Measurements from ENCODE around the gene PTH. TPM values are rescaled to one million over a fixed set of nuclear protein-coding genes. Genes with fewer than 3 reads are reported as not detected.

The PTH gene
- total RNA-seq, 1 experiment from 2014 or later = not detected

DNA sequence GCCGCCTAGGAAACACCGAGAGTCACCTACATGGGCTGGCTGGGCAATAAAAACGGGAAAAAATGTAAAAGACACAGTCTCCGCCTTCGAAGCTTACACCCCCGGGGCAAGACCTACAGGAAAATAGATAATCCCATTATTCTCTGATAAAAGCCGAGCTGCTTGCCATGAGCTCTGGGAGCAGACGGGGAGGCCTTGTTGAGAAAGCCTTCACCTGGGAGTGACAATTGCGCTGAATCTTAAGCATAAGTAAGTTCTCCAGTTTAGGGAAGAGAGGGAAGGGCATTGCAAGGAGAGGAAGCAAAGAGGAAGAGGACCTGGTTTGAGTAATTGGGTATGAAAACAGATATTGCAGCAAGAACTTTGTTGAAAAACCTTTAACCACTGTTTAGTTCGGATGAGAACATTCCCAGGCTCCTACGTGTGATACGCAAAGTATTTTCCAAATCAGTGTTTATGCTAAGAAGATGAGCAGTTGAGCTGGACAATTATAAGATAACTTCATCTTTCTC lies 32.0 kb downstream of the PTH start:
- TF ChIP-seq CEBPB (IDR thresholded peaks at IDR 0.05; ENCODE audit: low read depth) (no peak), EZH2phosphoT487 (IDR thresholded peaks at IDR 0.05; ENCODE audit: borderline replicate concordance) (no peak), EZH2 (IDR thresholded peaks at IDR 0.05) (no peak), RAD21 (IDR thresholded peaks at IDR 0.05; ENCODE audit: low read depth) (no peak), FOSL1 (IDR thresholded peaks at IDR 0.05; ENCODE audit: low read depth) (no peak), TCF7L2 (IDR thresholded peaks at IDR 0.05; ENCODE audit: borderline replicate concordance, extremely low read depth, insufficient read depth, insufficient read length) (no peak), SRF (IDR thresholded peaks at IDR 0.05; ENCODE audit: low read depth) (no peak), ZFX (IDR thresholded peaks at IDR 0.05) (no peak), EGR1 (IDR thresholded peaks at IDR 0.05; ENCODE audit: low read depth) (no peak), POLR2A (IDR thresholded peaks at IDR 0.05; ENCODE audit: borderline replicate concordance, extremely low read depth, insufficient read depth, insufficient read length) (no peak), ZNF274 (IDR thresholded peaks at IDR 0.05; ENCODE audit: low read depth, low read length) (no peak), SIN3A (IDR thresholded peaks at IDR 0.05; ENCODE audit: low read depth) (no peak), CBX3 (IDR thresholded peaks at IDR 0.05; ENCODE audit: low read depth) (no peak)
- TF ChIP-seq, protein P1, sequence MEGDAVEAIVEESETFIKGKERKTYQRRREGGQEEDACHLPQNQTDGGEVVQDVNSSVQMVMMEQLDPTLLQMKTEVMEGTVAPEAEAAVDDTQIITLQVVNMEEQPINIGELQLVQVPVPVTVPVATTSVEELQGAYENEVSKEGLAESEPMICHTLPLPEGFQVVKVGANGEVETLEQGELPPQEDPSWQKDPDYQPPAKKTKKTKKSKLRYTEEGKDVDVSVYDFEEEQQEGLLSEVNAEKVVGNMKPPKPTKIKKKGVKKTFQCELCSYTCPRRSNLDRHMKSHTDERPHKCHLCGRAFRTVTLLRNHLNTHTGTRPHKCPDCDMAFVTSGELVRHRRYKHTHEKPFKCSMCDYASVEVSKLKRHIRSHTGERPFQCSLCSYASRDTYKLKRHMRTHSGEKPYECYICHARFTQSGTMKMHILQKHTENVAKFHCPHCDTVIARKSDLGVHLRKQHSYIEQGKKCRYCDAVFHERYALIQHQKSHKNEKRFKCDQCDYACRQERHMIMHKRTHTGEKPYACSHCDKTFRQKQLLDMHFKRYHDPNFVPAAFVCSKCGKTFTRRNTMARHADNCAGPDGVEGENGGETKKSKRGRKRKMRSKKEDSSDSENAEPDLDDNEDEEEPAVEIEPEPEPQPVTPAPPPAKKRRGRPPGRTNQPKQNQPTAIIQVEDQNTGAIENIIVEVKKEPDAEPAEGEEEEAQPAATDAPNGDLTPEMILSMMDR (IDR thresholded peaks at IDR 0.05 in 2 of 3, conservative IDR thresholded peaks at IDR 0.05 in 1 of 3; ENCODE audit: borderline replicate concordance in 1 of 3, insufficient read depth in 1 of 3, low read depth in 2 of 3, low read length in 2 of 3) = no peak
- TF ChIP-seq, protein P2, sequence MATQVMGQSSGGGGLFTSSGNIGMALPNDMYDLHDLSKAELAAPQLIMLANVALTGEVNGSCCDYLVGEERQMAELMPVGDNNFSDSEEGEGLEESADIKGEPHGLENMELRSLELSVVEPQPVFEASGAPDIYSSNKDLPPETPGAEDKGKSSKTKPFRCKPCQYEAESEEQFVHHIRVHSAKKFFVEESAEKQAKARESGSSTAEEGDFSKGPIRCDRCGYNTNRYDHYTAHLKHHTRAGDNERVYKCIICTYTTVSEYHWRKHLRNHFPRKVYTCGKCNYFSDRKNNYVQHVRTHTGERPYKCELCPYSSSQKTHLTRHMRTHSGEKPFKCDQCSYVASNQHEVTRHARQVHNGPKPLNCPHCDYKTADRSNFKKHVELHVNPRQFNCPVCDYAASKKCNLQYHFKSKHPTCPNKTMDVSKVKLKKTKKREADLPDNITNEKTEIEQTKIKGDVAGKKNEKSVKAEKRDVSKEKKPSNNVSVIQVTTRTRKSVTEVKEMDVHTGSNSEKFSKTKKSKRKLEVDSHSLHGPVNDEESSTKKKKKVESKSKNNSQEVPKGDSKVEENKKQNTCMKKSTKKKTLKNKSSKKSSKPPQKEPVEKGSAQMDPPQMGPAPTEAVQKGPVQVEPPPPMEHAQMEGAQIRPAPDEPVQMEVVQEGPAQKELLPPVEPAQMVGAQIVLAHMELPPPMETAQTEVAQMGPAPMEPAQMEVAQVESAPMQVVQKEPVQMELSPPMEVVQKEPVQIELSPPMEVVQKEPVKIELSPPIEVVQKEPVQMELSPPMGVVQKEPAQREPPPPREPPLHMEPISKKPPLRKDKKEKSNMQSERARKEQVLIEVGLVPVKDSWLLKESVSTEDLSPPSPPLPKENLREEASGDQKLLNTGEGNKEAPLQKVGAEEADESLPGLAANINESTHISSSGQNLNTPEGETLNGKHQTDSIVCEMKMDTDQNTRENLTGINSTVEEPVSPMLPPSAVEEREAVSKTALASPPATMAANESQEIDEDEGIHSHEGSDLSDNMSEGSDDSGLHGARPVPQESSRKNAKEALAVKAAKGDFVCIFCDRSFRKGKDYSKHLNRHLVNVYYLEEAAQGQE (IDR thresholded peaks at IDR 0.05; ENCODE audit: low read depth) = no peak
- no peak for ATAC-seq
- intact Hi-C loops (cut with micrococcal nuclease) = no loop called here
- no TSS peak for BruUV-seq (replicated peaks)
- Histone ChIP-seq H3K27me3 (ENCODE audit: insufficient read depth, low read length) (no peaks in the 10 kb centered on the region), H3K4me1 (ENCODE audit: control insufficient read depth in 1 of 2, insufficient read depth in 2 of 2, low read length in 2 of 2) (peaks cover 10 to 21% of the 10 kb centered on the region in 2 experiments), H4K20me1 (ENCODE audit: insufficient read depth) (no peaks in the 10 kb centered on the region), H3K79me2 (ENCODE audit: insufficient read depth, low read length) (peaks cover 26% of the 10 kb centered on the region), H3K9me2 (ENCODE audit: insufficient read depth) (no peaks in the 10 kb centered on the region), H3K9me3 (ENCODE audit: control insufficient read depth in 1 of 2, insufficient read depth in 1 of 2, low read depth in 1 of 2, low read length in 2 of 2) (no peaks in the 10 kb centered on the region), H3K9ac (ENCODE audit: low read length) (peak overlapping the region; percentile 69; the same call in 1 of the 2 replicates), H3K4me3 (replicated peaks in 1 of 2; ENCODE audit: low read depth in 1 of 2, low read length in 2 of 2) (peak overlapping the region; percentile 74 to 85), H3K36me3 (ENCODE audit: control insufficient read depth in 1 of 2, insufficient read depth in 2 of 2, low read length in 2 of 2) (no peaks in the 10 kb centered on the region), H3K4me2 (ENCODE audit: low read length) (peak overlapping the region; percentile 70), H2AFZ (ENCODE audit: low read depth, low read length, poor library complexity, severe bottlenecking) (no peak overlapping the region), H3K27ac (ENCODE audit: low read depth, low read length) (peak overlapping the region; percentile 77; the same call in 1 of the 2 replicates)
- no peak for DNase-seq (ENCODE audit: low read depth, low spot score)
- ChIA-PET CTCF (interaction anchor here (1.0 to 1.2 kb wide), 2 partner anchors 9 to 500 kb away, joined by 3 to 4 read pairs; no protein-coding TSS in a partner anchor), RAD21 (ENCODE audit: low non-redundant PET in 1 of 2, low total read pairs in 2 of 2, uncharacterized antibody in 2 of 2, unreplicated experiment in 2 of 2) (no interaction called here), POLR2A (no interaction called here)

All from HCT116 (cell line).